K562 (cell line): ENCODE measurements around the gene TBL1Y. TPM values are rescaled to one million over a fixed set of nuclear protein-coding genes. Genes with fewer than 3 reads are reported as not detected.

Source experiments
- ATAC-seq: fragments of 200-7000 bp; cut with Tn5 transposase; 3 replicates; pipeline ENCODE4 v1.9.1; 2020; ENCODE audit warnings: moderate library complexity
- BruUV-seq: library from RNA; stranded (reverse); fragments of 400-500 nt; replicated peaks from 2 replicates; lab custom pipeline; 2021; lab: Mats Ljungman, UMichigan
- CTCF ChIA-PET: fragments of 300-600 bp; formaldehyde crosslinking; extraction: SDS; loops from one replicate; lab custom pipeline; 2021; ENCODE audit warnings: low intra/inter-chr PET ratio; lab: Yijun Ruan, JAX
- POLR2A ChIA-PET: fragments of 300-600, 350-650 bp; sonication (Branson Sonifier 250); formaldehyde crosslinking; extraction: SDS; loops from one replicate; lab custom pipeline; 2021; ENCODE audit warnings: antibody characterized with exemption, inconsistent platforms; lab: Yijun Ruan, JAX
- DNase-seq, 4 experiments: peaks; one replicate each; pipeline versions ENCODE4 v3.0.0 to v3.0.0-alpha.2; 2011 to 2018; ENCODE audit warnings: low spot score in 3 of 4, mixed read lengths in 3 of 4; ENCODE audit errors: extremely low read depth in 1 of 4
- FAIRE-seq: peaks from 2 replicates; lab custom pipeline; 2011; peaks lifted over from hg19 to GRCh38; lab: Jason Lieb, UNC
- H2AFZ ChIP-seq: 2 replicates; pipeline ENCODE4 v1.6.0; 2011; ENCODE audit warnings: low read depth, low read length, control low read depth, inconsistent platforms
- H3K27ac ChIP-seq: fragments of 200-600 bp; 3 replicates; pipeline ENCODE4 v1.8.0; 2011; ENCODE audit warnings: low read depth, mild to moderate bottlenecking, control low read depth, inconsistent platforms, low read length, moderate library complexity, mixed read lengths; ENCODE audit errors: extremely low read depth
- H3K27me3 ChIP-seq, 2 experiments: fragments of 300-600 bp in 1 of 2; 2 replicates in 1 of 2; 3 replicates in 1 of 2; pipeline versions ENCODE4 v1.6.0 to v1.8.0; 2011; ENCODE audit warnings: inconsistent platforms in 2 of 2, low read length in 2 of 2, mild to moderate bottlenecking in 1 of 2, mixed read lengths in 1 of 2, moderate library complexity in 1 of 2; ENCODE audit not compliant: control insufficient read depth in 2 of 2, insufficient read depth in 2 of 2
- H3K36me3 ChIP-seq: fragments of 300-600 bp; 3 replicates; pipeline ENCODE4 v1.8.0; 2011; ENCODE audit warnings: mild to moderate bottlenecking, low read length, inconsistent platforms; ENCODE audit not compliant: control insufficient read depth, insufficient read depth
- H3K4me1 ChIP-seq, 2 experiments: fragments of 200-600 bp in 1 of 2; replicated peaks in 1 of 2; 2 replicates in 1 of 2; 3 replicates in 1 of 2; pipeline versions ENCODE4 v1.5.1 to v1.8.0; 2011; ENCODE audit warnings: inconsistent platforms in 2 of 2, low read length in 2 of 2, mild to moderate bottlenecking in 1 of 2, mixed read lengths in 1 of 2, moderate library complexity in 1 of 2; ENCODE audit not compliant: control insufficient read depth in 2 of 2, insufficient read depth in 2 of 2
- H3K4me2 ChIP-seq: 2 replicates; pipeline ENCODE4 v1.6.1; 2011; ENCODE audit warnings: low read length, control low read depth, inconsistent platforms, mixed read lengths; ENCODE audit not compliant: insufficient read depth
- H3K4me3 ChIP-seq: fragments of 200-600 bp; sonication (generic), shearing (Covaris generic); 2 replicates; pipeline ENCODE4 v1.5.1; 2016; ENCODE audit warnings: control low read depth, inconsistent platforms
- H3K79me2 ChIP-seq: fragments of 200-600 bp; 3 replicates; pipeline ENCODE4 v1.8.0; 2011; ENCODE audit warnings: low read length, inconsistent platforms; ENCODE audit not compliant: control insufficient read depth, insufficient read depth
- H3K9ac ChIP-seq, 2 experiments: 2 replicates each; pipeline versions ENCODE4 v1.6.0 to v1.6.1; 2011; ENCODE audit warnings: low read depth in 2 of 2, low read length in 2 of 2, control low read depth in 1 of 2, inconsistent platforms in 1 of 2, mild to moderate bottlenecking in 1 of 2, mixed read lengths in 1 of 2; ENCODE audit not compliant: insufficient read depth in 1 of 2
- H3K9me1 ChIP-seq: one replicate; pipeline ENCODE4 v1.6.0; 2011; ENCODE audit warnings: inconsistent platforms, mild to moderate bottlenecking, low read length, moderate library complexity; ENCODE audit not compliant: control insufficient read depth, insufficient read depth
- H3K9me3 ChIP-seq: replicated peaks from 2 replicates; pipeline ENCODE4 v1.5.1; 2011; ENCODE audit warnings: low read depth, low read length, inconsistent platforms; ENCODE audit not compliant: control insufficient read depth, insufficient read depth
- H4K20me1 ChIP-seq: replicated peaks from 2 replicates; pipeline ENCODE4 v1.6.1; 2011; ENCODE audit warnings: low read length, inconsistent platforms, mixed read lengths; ENCODE audit not compliant: control insufficient read depth, insufficient read depth
- CCAR2 ChIP-seq: fragments of 200-400 bp; formaldehyde crosslinking; IDR thresholded peaks from 2 replicates; pipeline ENCODE4 v1.6.1; 2017; ENCODE audit warnings: mild to moderate bottlenecking, low read depth, low read length
- CHD2 ChIP-seq: IDR thresholded peaks from 2 replicates; pipeline ENCODE4 v1.6.1; 2011; ENCODE audit warnings: low read depth, low read length
- ELF1 ChIP-seq: fragments of 200-800 bp; sonication (Bioruptor generic); IDR thresholded peaks from 2 replicates; pipeline ENCODE4 v1.6.1; 2016; ENCODE audit warnings: missing genetic modification characterization, missing compliant biosample characterization
- ELF4 ChIP-seq: fragments of 450-650 bp; formaldehyde crosslinking; IDR thresholded peaks from 2 replicates; pipeline ENCODE4 v1.4.0; 2022; ENCODE audit warnings: missing genetic modification characterization
- FOXJ3 ChIP-seq: sonication (generic); formaldehyde crosslinking; IDR thresholded peaks from 2 replicates; pipeline ENCODE4 v1.4.0; 2020; ENCODE audit warnings: mild to moderate bottlenecking, missing genetic modification reagents
- HMGN3 ChIP-seq: IDR thresholded peaks from 2 replicates; pipeline ENCODE4 v1.6.1; 2011; ENCODE audit warnings: borderline replicate concordance, low read depth, mild to moderate bottlenecking, mixed read lengths, low read length; ENCODE audit not compliant: insufficient read length; ENCODE audit errors: extremely low read depth
- MEF2D ChIP-seq: conservative IDR thresholded peaks from 2 replicates; pipeline ENCODE4 v1.6.1; 2016; ENCODE audit warnings: low read depth, missing genetic modification characterization, missing compliant biosample characterization
- SNAPC5 ChIP-seq: fragments of 250-450 bp; sonication (Bioruptor Pico); IDR thresholded peaks from 2 replicates; pipeline ENCODE4 v1.8.0; 2021; ENCODE audit warnings: moderate library complexity, mild to moderate bottlenecking, inconsistent platforms
- SRSF3 ChIP-seq: fragments of 200-400 bp; formaldehyde crosslinking; IDR thresholded peaks from 2 replicates; pipeline ENCODE4 v1.6.1; 2016; ENCODE audit warnings: mild to moderate bottlenecking, low read length, moderate library complexity; ENCODE audit not compliant: insufficient read depth
- SRSF9 ChIP-seq: fragments of 200-400 bp; formaldehyde crosslinking; IDR thresholded peaks from 2 replicates; pipeline ENCODE4 v1.6.1; 2017; ENCODE audit warnings: low read depth, low read length, borderline replicate concordance
- UBTF ChIP-seq, 2 experiments: IDR thresholded peaks; 2 replicates each; pipeline ENCODE4 v1.6.1; 2012; ENCODE audit warnings: improper control_type of control experiment in 2 of 2, low read depth in 2 of 2, low read length in 2 of 2, borderline replicate concordance in 1 of 2
- ZBTB12 ChIP-seq: fragments of 250-450 bp; sonication (Bioruptor Pico); IDR thresholded peaks from 2 replicates; pipeline ENCODE4 v1.4.0; 2020
- ZNF311 ChIP-seq: fragments of 250-450 bp; sonication (Bioruptor Pico); IDR thresholded peaks from 2 replicates; pipeline ENCODE4 v1.4.0; 2020; ENCODE audit warnings: mild to moderate bottlenecking, moderate library complexity
- WGBS: fragments of 100-300 bp; shearing (Covaris generic); methylation state at CpG from one replicate; pipeline ENCODE4 v1.1.6; 2016; ENCODE audit warnings: low coverage, mixed read lengths; ENCODE audit not compliant: insufficient coverage; ENCODE audit errors: missing lambda C conversion rate; 5-methylcytosine and 5-hydroxymethylcytosine counted together
- in situ Hi-C: fragments of 300-500 bp; cut with MboI; formaldehyde crosslinking; loops from 4 replicates; pipeline ENCODE4 v1.15.0; 2018; ENCODE audit warnings: inconsistent platforms, mixed read lengths
- intact Hi-C: fragments of 100-400 bp; cut with micrococcal nuclease; formaldehyde crosslinking; loops from 2 replicates; pipeline ENCODE4 v1.14.2; 2022
- polyA plus RNA-seq, 8 experiments: library from polyadenylated mRNA; depleted of rRNA in 4 of 8; stranded (reverse) in 5 of 8; unstranded in 3 of 8; fragments of >200 nt; fragmentation: Nextera tagmentation in 2 of 8; fragmentation: Illumina TruSeq in 1 of 8; extraction: Ambion mirVana in 2 of 8; extraction: Trizol in 1 of 8; gene quantifications; 2 replicates each; pipeline versions ENCODE4 v1.2.1 to v1.2.3, GENCODE V29; 2011 to 2014; ENCODE audit warnings: inconsistent platforms in 1 of 8, missing spikeins in 1 of 8
- total RNA-seq, 7 experiments: library from RNA; depleted of rRNA in 6 of 7; stranded (reverse); fragments of >200 nt in 6 of 7; fragmentation: Illumina TruSeq in 2 of 7; extraction: Trizol in 2 of 7; gene quantifications; 2 replicates each; pipeline versions ENCODE4 v1.2.1 to v1.2.3, GENCODE V29; 2011 to 2021; ENCODE audit warnings: low replicate concordance in 1 of 7
- TF ChIP-seq, protein P1 (sequence below): fragments of 450-650 bp; IDR thresholded peaks from 2 replicates; pipeline ENCODE4 v1.6.1; 2016; ENCODE audit warnings: antibody characterized with exemption

TBL1Y gene
- total and polyA plus RNA-seq, 9 of the 15 experiments (the other 6 are each of a cell fraction or from before 2014, with no cell fraction given), result not detected

GRCh38 chrY:7056886-7057285 lies 146.4 kb downstream of the TBL1Y start:
- no peaks in the 10 kb centered on the region for H3K36me3 ChIP-seq
- H2AFZ ChIP-seq, result no peak overlapping the region
- ChIA-PET POLR2A (no interaction called here), CTCF (no interaction called here)
- no peak overlapping the region for H3K27ac ChIP-seq
- H3K9me3 ChIP-seq, result no peaks in the 10 kb centered on the region
- H3K27me3 ChIP-seq, result no peaks in the 10 kb centered on the region
- no peak overlapping the region for H3K4me2 ChIP-seq
- no peak overlapping the region for H3K4me3 ChIP-seq
- intact Hi-C loops (no loop called here), in situ Hi-C loops (no loop called here)
- FAIRE-seq, result no peak
- no peaks in the 10 kb centered on the region for H3K9me1 ChIP-seq
- no peak for TF ChIP-seq MEF2D (tag)
- no peak for TF ChIP-seq ZBTB12
- TF ChIP-seq HMGN3, result no peak
- TF ChIP-seq SRSF3, result no peak
- no peak for TF ChIP-seq ZNF311 (CRISPR knock-in tag)
- TF ChIP-seq CCAR2, result no peak
- TF ChIP-seq CHD2, result no peak
- TF ChIP-seq SNAPC5 (CRISPR knock-in tag), result no peak
- TF ChIP-seq ELF1 (tag), result no peak
- no peak for TF ChIP-seq SRSF9
- TF ChIP-seq ELF4, result no peak
- no peak for TF ChIP-seq UBTF (IDR thresholded peaks at IDR 0.05; ENCODE audit: borderline replicate concordance in 1 of 2, low read depth in 2 of 2, low read length in 2 of 2)
- TF ChIP-seq FOXJ3, result no peak
- TF ChIP-seq, protein P1, sequence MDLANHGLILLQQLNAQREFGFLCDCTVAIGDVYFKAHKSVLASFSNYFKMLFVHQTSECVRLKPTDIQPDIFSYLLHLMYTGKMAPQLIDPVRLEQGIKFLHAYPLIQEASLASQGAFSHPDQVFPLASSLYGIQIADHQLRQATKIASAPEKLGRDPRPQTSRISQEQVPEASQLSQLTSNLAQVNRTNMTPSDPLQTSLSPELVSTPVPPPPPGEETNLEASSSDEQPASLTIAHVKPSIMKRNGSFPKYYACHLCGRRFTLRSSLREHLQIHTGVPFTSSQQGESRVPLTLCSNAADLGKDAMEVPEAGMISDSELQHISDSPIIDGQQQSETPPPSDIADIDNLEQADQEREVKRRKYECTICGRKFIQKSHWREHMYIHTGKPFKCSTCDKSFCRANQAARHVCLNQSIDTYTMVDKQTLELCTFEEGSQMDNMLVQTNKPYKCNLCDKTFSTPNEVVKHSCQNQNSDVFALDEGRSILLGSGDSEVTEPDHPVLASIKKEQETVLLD, result no peak
- H3K79me2 ChIP-seq, result no peaks in the 10 kb centered on the region
- no peaks in the 10 kb centered on the region for H4K20me1 ChIP-seq
- WGBS, result no CpG with 5 or more reads among the region's 5 CpGs
- no TSS peak for BruUV-seq
- DNase-seq, result no peak
- H3K9ac ChIP-seq, result no peak overlapping the region
- ATAC-seq, result no peak
- H3K4me1 ChIP-seq, result no peaks in the 10 kb centered on the region
